Muscle layer of duodenum (tissue), 2 donors: ENCODE measurements around the gene HBEGF.
A peak's percentile ranks its signal among the peaks of the same experiment; 100 is the strongest.

Experiments
- H3K27ac ChIP-seq: one replicate; pipeline ENCODE4 v1.7.0; 2013; ENCODE audit warnings: mild to moderate bottlenecking, low read length
- H3K27me3 ChIP-seq: one replicate; pipeline ENCODE4 v1.7.0; 2013; ENCODE audit warnings: low read depth, mild to moderate bottlenecking, control low read depth, low read length
- H3K36me3 ChIP-seq, 2 donors: one replicate each; pipeline ENCODE4 v1.7.0; 2013; ENCODE audit warnings: low read length in 2 of 2, control low read depth in 1 of 2, mild to moderate bottlenecking in 1 of 2; ENCODE audit not compliant: insufficient read depth in 2 of 2, control insufficient read depth in 1 of 2
- H3K4me1 ChIP-seq, 2 donors: one replicate each; pipeline ENCODE4 v1.7.0; 2013; ENCODE audit warnings: low read length in 2 of 2, mild to moderate bottlenecking in 2 of 2, control low read depth in 1 of 2, moderate library complexity in 1 of 2; ENCODE audit not compliant: insufficient read depth in 2 of 2, control insufficient read depth in 1 of 2
- H3K4me3 ChIP-seq, 2 donors: one replicate each; pipeline ENCODE4 v1.7.0; 2013; ENCODE audit warnings: low read length in 2 of 2, low read depth in 1 of 2, mild to moderate bottlenecking in 1 of 2
- H3K9me3 ChIP-seq, 2 donors: one replicate each; pipeline ENCODE4 v1.7.0; 2013; ENCODE audit warnings: low read length in 2 of 2, control low read depth in 1 of 2, mild to moderate bottlenecking in 1 of 2; ENCODE audit not compliant: control insufficient read depth in 1 of 2
- donor health status: healthy.

HBEGF gene

GRCh38 chr5:140331638-140332037 is 14.8 kb downstream of the HBEGF start:
- no peaks in the 10 kb centered on the region for H3K9me3 ChIP-seq
- H3K36me3 ChIP-seq, result peaks cover 18 to 22% of the 10 kb centered on the region in 2 donors
- H3K27me3 ChIP-seq, result no peaks in the 10 kb centered on the region
- no peak overlapping the region for H3K27ac ChIP-seq
- no peak overlapping the region for H3K4me3 ChIP-seq
- H3K4me1 ChIP-seq, result peaks cover 0 to 11% of the 10 kb centered on the region in 2 donors

GRCh38 chr5:140329739-140330481 is 16.5 kb downstream of the HBEGF start:
- Histone ChIP-seq H3K4me3 (no peak overlapping the region), H3K36me3 (peaks cover 18 to 22% of the 10 kb centered on the region in 2 donors), H3K27ac (no peak overlapping the region), H3K27me3 (no peaks in the 10 kb centered on the region), H3K4me1 (peaks cover 0 to 6% of the 10 kb centered on the region in 2 donors), H3K9me3 (no peaks in the 10 kb centered on the region)

GRCh38 chr5:140328036-140328764 is 18.2 kb downstream of the HBEGF start:
- H3K27me3 ChIP-seq, result no peaks in the 10 kb centered on the region
- H3K9me3 ChIP-seq, result no peaks in the 10 kb centered on the region
- H3K27ac ChIP-seq, result no peak overlapping the region
- H3K4me1 ChIP-seq, result peaks cover 13 to 19% of the 10 kb centered on the region in 2 donors
- H3K36me3 ChIP-seq, result peaks cover 9% of the 10 kb centered on the region in 2 donors
- H3K4me3 ChIP-seq, result no peak overlapping the region

GRCh38 chr5:140327589-140327988 is 18.8 kb downstream of the HBEGF start:
- no peak overlapping the region for H3K4me3 ChIP-seq
- no peaks in the 10 kb centered on the region for H3K27me3 ChIP-seq
- H3K9me3 ChIP-seq, result no peaks in the 10 kb centered on the region
- H3K4me1 ChIP-seq, result peaks cover 18 to 24% of the 10 kb centered on the region in 2 donors
- no peak overlapping the region for H3K27ac ChIP-seq
- H3K36me3 ChIP-seq, result peaks cover 2% of the 10 kb centered on the region in 2 donors

- Histone ChIP-seq H3K36me3 (no peaks in the 10 kb centered on the region), H3K9me3 (no peaks in the 10 kb centered on the region), H3K27me3 (no peaks in the 10 kb centered on the region), H3K27ac (peak overlapping the region; percentile 19), H3K4me1 (peaks cover 18 to 24% of the 10 kb centered on the region in 2 donors), H3K4me3 (no peak overlapping the region)
Observed at GRCh38 chr5:140325486-140325885, 20.9 kb downstream of the HBEGF start.

- H3K27me3 ChIP-seq, result no peaks in the 10 kb centered on the region
- peak overlapping the region; percentile 19 for H3K27ac ChIP-seq
- H3K9me3 ChIP-seq, result no peaks in the 10 kb centered on the region
- no peak overlapping the region for H3K4me3 ChIP-seq
- peaks cover 18 to 24% of the 10 kb centered on the region in 2 donors for H3K4me1 ChIP-seq
- no peaks in the 10 kb centered on the region for H3K36me3 ChIP-seq
Observed at GRCh38 chr5:140324617-140325241, 21.7 kb downstream of the HBEGF start.

GRCh38 chr5:140324041-140324600 is 22.3 kb downstream of the HBEGF start:
- H3K27me3 ChIP-seq, result no peaks in the 10 kb centered on the region
- no peak overlapping the region for H3K4me3 ChIP-seq
- H3K27ac ChIP-seq, result peak overlapping the region; percentile 19
- H3K4me1 ChIP-seq, result peaks cover 18 to 24% of the 10 kb centered on the region in 2 donors
- H3K9me3 ChIP-seq, result no peaks in the 10 kb centered on the region
- H3K36me3 ChIP-seq, result no peaks in the 10 kb centered on the region

- H3K36me3 ChIP-seq, result no peaks in the 10 kb centered on the region
- no peaks in the 10 kb centered on the region for H3K27me3 ChIP-seq
- peaks cover 18 to 24% of the 10 kb centered on the region in 2 donors for H3K4me1 ChIP-seq
- H3K27ac ChIP-seq, result peak overlapping the region; percentile 60
- no peak overlapping the region for H3K4me3 ChIP-seq
- no peaks in the 10 kb centered on the region for H3K9me3 ChIP-seq
Observed at GRCh38 chr5:140322751-140323731, 23.4 kb downstream of the HBEGF start.

- Histone ChIP-seq H3K27me3 (no peaks in the 10 kb centered on the region), H3K9me3 (no peaks in the 10 kb centered on the region), H3K4me3 (no peak overlapping the region), H3K4me1 (peaks cover 18 to 24% of the 10 kb centered on the region in 2 donors), H3K27ac (no peak overlapping the region), H3K36me3 (no peaks in the 10 kb centered on the region)
Observed at GRCh38 chr5:140321796-140322195, 24.6 kb downstream of the HBEGF start.

- Histone ChIP-seq H3K27me3 (no peaks in the 10 kb centered on the region), H3K4me3 (no peak overlapping the region), H3K27ac (no peak overlapping the region), H3K36me3 (no peaks in the 10 kb centered on the region), H3K9me3 (no peaks in the 10 kb centered on the region), H3K4me1 (peaks cover 18% of the 10 kb centered on the region in 2 donors)
Observed at GRCh38 chr5:140319833-140320232, 26.6 kb downstream of the HBEGF start.
